ENCODE data around the gene MASP2.
"Not testable (repeated sequence)": the region's sequence is repeated elsewhere in the genome, so short reads cannot be mapped to it uniquely, and the experiment has no call there.

The MASP2 gene

GRCh38 chr1:11046625-11047365 lies at the start of gene MASP2:
MASP2 (minus strand) TSS chr1:11047239; CDS start chr1:11047207, 32 bp downstream.
- DNase-seq (ENCODE audit: low read depth in 2 of 2) = no peak

GRCh38 chr1:11083784-11084183 lies 36.7 kb upstream of the MASP2 start:
- DNase-seq (ENCODE audit: low read depth in 2 of 2) = not testable (repeated sequence)

DNA sequence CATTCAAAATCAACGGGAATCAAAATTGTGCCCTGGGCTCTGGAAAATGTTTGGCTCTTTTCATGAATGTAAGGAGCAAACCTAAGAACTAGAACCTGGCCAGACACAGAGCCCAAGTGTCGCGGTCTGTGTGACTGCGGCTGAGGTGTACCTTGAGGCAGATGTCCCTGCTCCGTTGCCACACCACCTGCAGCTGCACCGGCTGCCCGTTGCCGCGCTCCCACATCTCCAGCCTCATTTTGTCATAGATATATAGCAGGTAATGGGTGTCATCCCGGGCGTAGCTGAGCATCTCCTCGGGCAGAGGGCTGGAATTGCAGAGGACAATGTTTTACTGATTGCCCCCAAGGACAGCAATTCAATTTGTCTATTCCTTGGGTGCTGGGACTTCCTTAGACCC lies 33.9 kb upstream of the MASP2 start:
- DNase-seq (ENCODE audit: low read depth in 2 of 2) = no peak

DNA sequence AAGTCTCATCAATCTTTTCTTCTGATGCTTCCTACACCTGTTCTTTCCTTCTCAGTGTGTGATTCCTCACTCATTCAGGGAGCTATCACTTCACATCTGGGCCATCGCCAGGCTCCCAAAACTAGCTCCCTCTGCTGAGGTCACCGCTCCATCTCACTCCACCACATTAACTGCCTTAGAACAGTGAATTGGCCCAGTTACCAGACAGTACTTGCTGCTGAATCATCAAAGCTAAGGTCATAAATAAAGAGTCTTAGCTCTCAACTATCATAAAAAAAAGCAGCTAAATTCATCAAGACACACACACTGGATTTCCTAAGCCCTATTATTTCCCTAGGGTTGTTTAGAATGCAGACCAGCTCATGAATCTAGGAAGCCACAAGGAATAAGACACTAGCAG lies 31.6 kb upstream of the MASP2 start:
- no peak for DNase-seq (ENCODE audit: low read depth in 2 of 2)

- not testable (repeated sequence) for DNase-seq (ENCODE audit: low read depth in 2 of 2)
Observed at GRCh38 chr1:11073398-11073797, 26.4 kb upstream of the MASP2 start.

GRCh38 chr1:11072216-11072917 lies 25.3 kb upstream of the MASP2 start:
- no peak for DNase-seq (ENCODE audit: low read depth in 2 of 2)

DNA sequence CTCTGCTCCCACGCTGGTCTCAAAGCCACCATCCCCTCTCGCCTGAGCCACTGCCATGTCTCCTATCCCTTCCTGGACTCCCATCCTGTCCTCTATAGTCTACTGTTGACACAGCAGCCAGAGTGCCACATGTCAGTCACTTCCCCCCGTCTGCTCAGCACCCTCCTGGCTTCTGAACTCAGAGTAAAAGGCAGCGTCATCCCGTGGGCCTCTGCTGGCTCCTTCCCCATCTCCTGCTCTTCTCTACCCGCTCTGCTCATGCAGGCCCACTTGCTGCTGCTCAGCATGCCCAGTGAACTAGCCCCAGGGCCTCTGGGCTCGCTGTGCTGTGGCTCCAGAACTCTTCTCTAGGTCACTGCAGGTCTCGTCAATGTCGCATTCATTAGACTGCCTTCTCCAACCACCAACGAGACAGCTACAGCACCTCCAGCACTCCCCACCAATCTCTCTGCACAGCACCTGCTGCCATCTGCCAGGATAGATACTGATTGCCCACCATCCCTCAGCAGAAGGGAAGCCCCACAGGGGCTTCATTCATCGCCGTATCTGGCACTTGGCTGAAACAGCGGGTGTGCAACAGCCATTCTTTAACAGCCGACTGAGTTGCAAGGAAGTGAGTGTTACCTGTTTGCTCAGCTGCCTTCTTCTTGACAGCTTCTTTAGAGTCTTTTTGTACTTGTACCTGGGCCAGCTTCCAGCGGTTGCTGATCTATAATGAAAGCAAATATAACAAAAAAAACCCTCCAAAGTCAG lies 24.6 kb upstream of the MASP2 start:
- DNase-seq (ENCODE audit: low read depth in 2 of 2) = no peak

DNA sequence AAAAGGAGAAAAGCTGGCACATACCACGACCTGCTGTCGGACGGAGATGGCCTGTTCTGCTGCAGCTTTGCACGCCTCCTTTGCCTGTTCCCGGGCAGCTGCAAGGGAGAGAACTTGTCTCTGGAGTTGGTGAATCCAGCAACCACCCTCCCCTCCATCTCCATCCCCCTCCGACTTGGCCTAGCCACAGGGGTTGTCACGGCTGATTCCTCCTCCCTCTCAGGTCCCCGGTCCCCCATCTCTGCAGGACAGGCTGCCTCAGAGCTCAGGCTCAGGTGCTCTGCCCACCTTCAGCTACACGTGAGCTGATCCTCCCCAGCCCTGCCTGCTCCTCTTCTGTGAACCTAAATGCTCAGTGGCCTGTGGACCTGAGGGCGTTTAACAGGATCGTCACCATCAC lies 23.8 kb upstream of the MASP2 start:
- DNase-seq (ENCODE audit: low read depth in 2 of 2) = no peak

- no peak for DNase-seq (ENCODE audit: low read depth in 2 of 2)
Observed at GRCh38 chr1:11068600-11069473, 21.8 kb upstream of the MASP2 start.

- no peak for DNase-seq (ENCODE audit: low read depth in 2 of 2)
Observed at GRCh38 chr1:11067716-11068599, 20.9 kb upstream of the MASP2 start.

- DNase-seq (ENCODE audit: low read depth in 2 of 2) = no peak
Observed at GRCh38 chr1:11065796-11066195, 18.8 kb upstream of the MASP2 start.

DNA sequence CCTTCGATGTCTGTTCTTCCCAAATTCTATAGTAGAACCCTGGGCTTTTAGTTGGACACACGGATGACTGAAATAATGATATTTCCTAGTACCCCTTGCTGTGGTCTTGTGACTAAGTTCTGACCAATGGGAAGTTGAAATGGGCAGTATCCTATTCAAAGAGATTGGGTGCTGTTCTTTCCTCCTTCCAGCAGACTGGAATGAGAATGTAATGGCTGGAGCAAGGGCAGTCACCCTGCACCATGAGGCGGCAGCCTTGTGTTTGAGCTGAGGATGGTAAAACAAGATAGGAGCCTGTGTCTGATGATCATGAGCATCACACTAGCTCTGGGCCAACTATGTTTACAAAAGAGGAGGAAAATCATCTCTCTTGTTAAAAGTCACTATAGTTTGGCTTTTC lies 17.9 kb upstream of the MASP2 start:
- DNase-seq (ENCODE audit: low read depth in 2 of 2) = no peak

DNA sequence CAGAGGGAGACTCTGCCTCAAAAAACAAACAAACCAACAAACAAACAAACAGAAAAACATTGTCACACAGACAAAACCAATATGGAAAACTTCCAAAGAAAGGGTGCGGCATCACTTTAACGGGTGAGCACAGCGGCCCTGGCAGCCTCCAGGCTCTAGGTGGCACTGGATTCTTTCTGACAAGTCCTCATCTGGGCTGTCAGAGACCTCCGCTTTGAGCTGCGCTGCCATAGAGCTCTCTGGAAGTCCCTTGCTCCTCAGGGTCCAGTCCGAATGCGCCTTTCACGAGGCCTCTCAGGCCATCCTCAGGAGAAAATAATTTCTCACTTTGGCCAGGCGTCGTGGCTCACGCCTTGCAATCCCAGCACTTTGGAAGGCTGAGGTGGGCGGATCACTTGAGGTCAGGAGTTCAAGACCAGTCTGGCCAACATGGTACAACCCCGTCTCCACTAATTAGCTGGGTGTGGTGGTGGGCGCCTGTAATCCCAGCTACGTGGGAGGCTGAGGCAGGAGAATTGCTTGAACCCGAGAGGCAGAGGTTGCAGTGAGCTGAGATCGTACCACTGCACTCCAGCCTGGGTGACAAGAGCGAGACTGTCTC lies 17.0 kb upstream of the MASP2 start:
- DNase-seq (ENCODE audit: low read depth in 2 of 2) = not testable (repeated sequence)

- DNase-seq (ENCODE audit: low read depth in 2 of 2) = no peak
Observed at GRCh38 chr1:11062965-11063401, 15.9 kb upstream of the MASP2 start.

- no peak for DNase-seq (ENCODE audit: low read depth in 2 of 2)
Observed at GRCh38 chr1:11061652-11062365, 14.8 kb upstream of the MASP2 start.

DNA sequence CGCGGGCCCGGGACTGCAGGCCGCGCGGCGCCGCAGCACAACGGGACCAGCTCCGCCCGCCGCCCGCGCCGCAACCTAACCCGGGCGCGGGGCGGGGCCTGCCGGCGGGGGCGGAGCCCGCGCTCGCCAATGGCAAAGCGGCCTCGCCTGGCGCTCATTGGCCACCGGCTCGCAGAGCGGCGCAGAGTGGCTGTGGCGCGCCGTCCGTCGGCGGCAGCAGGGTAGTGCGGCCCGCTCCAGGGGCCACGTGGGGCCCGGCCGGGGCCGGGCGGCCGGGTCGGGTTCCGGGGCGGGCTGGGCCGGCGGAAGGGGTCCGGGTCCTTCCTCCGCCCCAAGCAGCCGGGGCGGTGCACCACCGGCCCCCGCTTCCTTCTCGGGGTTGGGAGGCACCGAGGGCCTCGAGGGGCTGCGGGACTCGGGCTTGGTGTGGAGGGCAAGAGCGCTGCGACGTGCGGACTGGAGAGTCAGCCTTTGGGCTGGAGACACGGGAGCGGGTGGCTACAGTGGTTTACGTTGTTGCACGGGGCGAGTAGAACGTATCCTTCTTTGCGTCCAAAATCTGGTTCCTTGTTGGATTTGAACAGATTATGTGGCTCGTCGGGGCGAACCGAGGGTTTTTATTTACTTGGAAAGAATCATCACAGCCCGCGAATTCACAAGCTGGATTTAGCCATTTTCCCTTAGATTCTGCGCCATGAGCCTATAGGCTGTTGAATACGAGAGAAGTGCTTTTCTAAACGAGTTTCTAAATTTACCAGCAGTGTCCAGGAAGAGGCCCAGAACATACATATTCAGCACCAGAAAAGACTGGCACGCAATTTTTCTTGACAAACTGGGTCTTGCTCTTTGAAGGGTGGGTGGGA lies 13.2 kb upstream of the MASP2 start, which contains the start of gene SRM:
Gene SRM, minus strand, starts transcription at position 51 of the 863 bp plus-strand sequence. CDS start 75 bp downstream, outside the sequence.
- DNase-seq (ENCODE audit: low read depth in 2 of 2) = peak; percentile 85 to 87

GRCh38 chr1:11059155-11059967 lies 12.3 kb upstream of the MASP2 start:
- DNase-seq (ENCODE audit: low read depth in 2 of 2) = no peak

Data from activated CD4-positive, alpha-beta T cell treated with anti-CD3 and anti-CD28 coated beads for 24 hours (primary cell).